ENCODE data around the gene DGKG.
A peak's percentile ranks its signal among the peaks of the same experiment; 100 is the strongest.

Gene DGKG

GRCh38 chr3:186207515-186207914, 154.5 kb downstream of the DGKG start:
- no peak for DNase-seq

GRCh38 chr3:186200726-186201125, 161.3 kb downstream of the DGKG start:
- DNase-seq, result no peak

GRCh38 chr3:186198442-186198841, 163.6 kb downstream of the DGKG start:
- no peak for DNase-seq

- DNase-seq, result no peak
Measured at GRCh38 chr3:186194451-186194811, 167.6 kb downstream of the DGKG start.

- peak; percentile 17 for DNase-seq
Measured at GRCh38 chr3:186193534-186194450, 168.2 kb downstream of the DGKG start.

- DNase-seq, result no peak
Measured at GRCh38 chr3:186192823-186193222, 169.2 kb downstream of the DGKG start.

- no peak for DNase-seq
Measured at GRCh38 chr3:186189492-186189891, 172.5 kb downstream of the DGKG start.

GRCh38 chr3:186187401-186188275, 174.4 kb downstream of the DGKG start:
- no peak for DNase-seq

- DNase-seq, result no peak
Measured at GRCh38 chr3:186185194-186185787, 176.7 kb downstream of the DGKG start.

GRCh38 chr3:186184021-186184420, 178.0 kb downstream of the DGKG start:
- DNase-seq, result no peak

- no peak for DNase-seq
Measured at GRCh38 chr3:186182850-186183249, 179.2 kb downstream of the DGKG start.

GRCh38 chr3:186181901-186182300, 180.1 kb downstream of the DGKG start:
- DNase-seq, result no peak

GRCh38 chr3:186180891-186181481, 181.0 kb downstream of the DGKG start:
- no peak for DNase-seq

- no peak for DNase-seq
Measured at GRCh38 chr3:186180151-186180550, 181.9 kb downstream of the DGKG start.

GRCh38 chr3:186178412-186178811, 183.6 kb downstream of the DGKG start:
- no peak for DNase-seq

GRCh38 chr3:186176373-186176990, 185.6 kb downstream of the DGKG start:
- DNase-seq, result no peak

GRCh38 chr3:186173224-186173815, 188.7 kb downstream of the DGKG start:
- DNase-seq, result no peak

GRCh38 chr3:186172353-186172752, 189.7 kb downstream of the DGKG start:
- DNase-seq, result no peak

GRCh38 chr3:186171521-186171920, 190.5 kb downstream of the DGKG start:
- no peak for DNase-seq

GRCh38 chr3:186170516-186170915, 191.5 kb downstream of the DGKG start:
- no peak for DNase-seq

- DNase-seq, result no peak
Measured at GRCh38 chr3:186169379-186169778, 192.7 kb downstream of the DGKG start.

- no peak for DNase-seq
Measured at GRCh38 chr3:186168976-186169375, 193.1 kb downstream of the DGKG start.
